ENCODE data around the gene MYL2. TPM values are rescaled to one million over a fixed set of nuclear protein-coding genes. Genes with fewer than 3 reads are reported as not detected.
"Not testable (repeated sequence)": the region's sequence is repeated elsewhere in the genome, so short reads cannot be mapped to it uniquely, and the experiment has no call there.

MYL2 gene
- polyA plus RNA-seq, 1 donor (not counting 4 experiments of a cell fraction or from before 2014, with no cell fraction given): 0.08 TPM

DNA sequence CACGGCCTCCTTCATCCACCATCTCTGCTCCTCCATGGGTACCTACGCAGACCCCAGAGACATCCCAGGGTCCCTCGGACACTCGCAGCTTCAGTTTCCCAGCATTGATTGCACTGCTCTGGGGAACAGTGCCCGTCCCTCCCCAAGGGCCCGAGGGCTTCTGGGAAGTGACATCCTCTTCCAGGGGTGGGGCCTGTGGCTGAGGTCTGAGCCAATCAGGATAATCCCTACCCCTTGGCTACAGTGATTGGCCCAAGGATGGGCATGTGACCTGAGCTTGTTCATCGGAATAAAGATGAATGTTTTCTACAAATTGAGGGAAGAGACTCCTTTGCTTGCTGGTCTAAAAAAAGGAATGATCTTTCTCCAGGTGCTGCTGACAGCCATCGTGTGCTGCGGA lies 37.3 kb upstream of the MYL2 start:
- DNase-seq (ENCODE audit: low read depth, low spot score): no peak
- no peaks in the 10 kb centered on the region for H3K9me3 ChIP-seq (ENCODE audit: control insufficient read depth, low read depth, low read length)
- dilution Hi-C loops (cut with MboI; ENCODE audit: extremely low pct_ligation_motif_present, low sequenced_read_pairs): no loop called here
- H3K4me1 ChIP-seq (ENCODE audit: control insufficient read depth, extremely low read depth, insufficient read depth, low read length): no peaks in the 10 kb centered on the region
- no peak overlapping the region for H3K4me3 ChIP-seq (ENCODE audit: control insufficient read depth in 2 of 3, extremely low read depth in 1 of 3, insufficient read depth in 2 of 3, low read depth in 1 of 3, low read length in 3 of 3)
- H4K20me1 ChIP-seq (ENCODE audit: control insufficient read depth, extremely low read depth, insufficient read depth, low read length): no peaks in the 10 kb centered on the region
- TF ChIP-seq, protein P1, sequence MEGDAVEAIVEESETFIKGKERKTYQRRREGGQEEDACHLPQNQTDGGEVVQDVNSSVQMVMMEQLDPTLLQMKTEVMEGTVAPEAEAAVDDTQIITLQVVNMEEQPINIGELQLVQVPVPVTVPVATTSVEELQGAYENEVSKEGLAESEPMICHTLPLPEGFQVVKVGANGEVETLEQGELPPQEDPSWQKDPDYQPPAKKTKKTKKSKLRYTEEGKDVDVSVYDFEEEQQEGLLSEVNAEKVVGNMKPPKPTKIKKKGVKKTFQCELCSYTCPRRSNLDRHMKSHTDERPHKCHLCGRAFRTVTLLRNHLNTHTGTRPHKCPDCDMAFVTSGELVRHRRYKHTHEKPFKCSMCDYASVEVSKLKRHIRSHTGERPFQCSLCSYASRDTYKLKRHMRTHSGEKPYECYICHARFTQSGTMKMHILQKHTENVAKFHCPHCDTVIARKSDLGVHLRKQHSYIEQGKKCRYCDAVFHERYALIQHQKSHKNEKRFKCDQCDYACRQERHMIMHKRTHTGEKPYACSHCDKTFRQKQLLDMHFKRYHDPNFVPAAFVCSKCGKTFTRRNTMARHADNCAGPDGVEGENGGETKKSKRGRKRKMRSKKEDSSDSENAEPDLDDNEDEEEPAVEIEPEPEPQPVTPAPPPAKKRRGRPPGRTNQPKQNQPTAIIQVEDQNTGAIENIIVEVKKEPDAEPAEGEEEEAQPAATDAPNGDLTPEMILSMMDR (optimal IDR thresholded peaks at IDR 0.05 in 1 of 3, IDR thresholded peaks at IDR 0.05 in 1 of 3, conservative IDR thresholded peaks at IDR 0.05 in 1 of 3; ENCODE audit: extremely low read depth in 1 of 3, insufficient read depth in 2 of 3, low read length in 3 of 3): no peak
- TF ChIP-seq EZH2 (IDR thresholded peaks at IDR 0.05; ENCODE audit: low read length): no peak
- no peaks in the 10 kb centered on the region for H3K27me3 ChIP-seq (ENCODE audit: control insufficient read depth, extremely low read depth, insufficient read depth, low read length)
- no peaks in the 10 kb centered on the region for H3K36me3 ChIP-seq (ENCODE audit: control insufficient read depth in 2 of 2, extremely low read depth in 1 of 2, insufficient read depth in 2 of 2, low read length in 2 of 2)
- no peaks in the 10 kb centered on the region for H3K9me1 ChIP-seq (ENCODE audit: control insufficient read depth, extremely low read depth, insufficient read depth, low read length)
- no peak for FAIRE-seq
- no peak overlapping the region for H3K4me2 ChIP-seq (ENCODE audit: control insufficient read depth, extremely low read depth, insufficient read depth, low read depth, low read length)
- no peak overlapping the region for H3K27ac ChIP-seq (ENCODE audit: control insufficient read depth, insufficient read depth, low read length)
- no peaks in the 10 kb centered on the region for H3K79me2 ChIP-seq (ENCODE audit: control insufficient read depth, insufficient read depth, low read length)
- no peak overlapping the region for H3K9ac ChIP-seq (ENCODE audit: control insufficient read depth, extremely low read depth, insufficient read depth, low read length)
- H2AFZ ChIP-seq (ENCODE audit: control insufficient read depth, low read length): no peak overlapping the region

DNA sequence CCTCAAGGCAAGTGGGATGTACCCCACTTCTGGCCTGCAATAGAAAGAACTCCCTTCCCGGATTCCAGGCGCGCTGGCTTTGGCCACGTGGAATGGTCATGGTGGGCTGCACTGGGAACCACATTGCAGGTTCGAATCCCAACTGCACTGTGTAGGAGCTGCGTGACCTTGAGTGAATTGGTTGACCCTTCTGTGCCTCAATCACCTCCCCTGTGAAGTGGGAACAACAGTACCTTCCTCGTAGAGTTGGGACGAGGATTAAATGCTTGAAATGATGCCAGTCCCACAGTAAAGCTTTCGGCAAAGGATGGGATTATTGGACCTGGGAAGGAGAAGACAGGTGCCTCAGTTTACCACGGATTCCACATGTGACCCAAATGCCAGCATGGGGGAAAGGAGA lies 36.8 kb upstream of the MYL2 start:
- H2AFZ ChIP-seq (ENCODE audit: control insufficient read depth, low read length): no peak overlapping the region
- H3K4me2 ChIP-seq (ENCODE audit: control insufficient read depth, extremely low read depth, insufficient read depth, low read depth, low read length): no peak overlapping the region
- no peaks in the 10 kb centered on the region for H3K36me3 ChIP-seq (ENCODE audit: control insufficient read depth in 2 of 2, extremely low read depth in 1 of 2, insufficient read depth in 2 of 2, low read length in 2 of 2)
- no peak for DNase-seq (ENCODE audit: low read depth, low spot score)
- no peaks in the 10 kb centered on the region for H3K27me3 ChIP-seq (ENCODE audit: control insufficient read depth, extremely low read depth, insufficient read depth, low read length)
- no peak overlapping the region for H3K27ac ChIP-seq (ENCODE audit: control insufficient read depth, insufficient read depth, low read length)
- H3K4me1 ChIP-seq (ENCODE audit: control insufficient read depth, extremely low read depth, insufficient read depth, low read length): no peaks in the 10 kb centered on the region
- no peak overlapping the region for H3K4me3 ChIP-seq (ENCODE audit: control insufficient read depth in 2 of 3, extremely low read depth in 1 of 3, insufficient read depth in 2 of 3, low read depth in 1 of 3, low read length in 3 of 3)
- no peak overlapping the region for H3K9ac ChIP-seq (ENCODE audit: control insufficient read depth, extremely low read depth, insufficient read depth, low read length)
- no peaks in the 10 kb centered on the region for H3K79me2 ChIP-seq (ENCODE audit: control insufficient read depth, insufficient read depth, low read length)
- no peaks in the 10 kb centered on the region for H4K20me1 ChIP-seq (ENCODE audit: control insufficient read depth, extremely low read depth, insufficient read depth, low read length)
- H3K9me3 ChIP-seq (ENCODE audit: control insufficient read depth, low read depth, low read length): no peaks in the 10 kb centered on the region
- dilution Hi-C loops (cut with MboI; ENCODE audit: extremely low pct_ligation_motif_present, low sequenced_read_pairs): no loop called here
- H3K9me1 ChIP-seq (ENCODE audit: control insufficient read depth, extremely low read depth, insufficient read depth, low read length): no peaks in the 10 kb centered on the region
- FAIRE-seq: no peak
- TF ChIP-seq, protein P1 (optimal IDR thresholded peaks at IDR 0.05 in 1 of 3, IDR thresholded peaks at IDR 0.05 in 1 of 3, conservative IDR thresholded peaks at IDR 0.05 in 1 of 3; ENCODE audit: extremely low read depth in 1 of 3, insufficient read depth in 2 of 3, low read length in 3 of 3): no peak
- TF ChIP-seq EZH2 (IDR thresholded peaks at IDR 0.05; ENCODE audit: low read length): no peak

GRCh38 chr12:110950867-110951266 lies 30.5 kb upstream of the MYL2 start:
- H3K4me1 ChIP-seq (ENCODE audit: control insufficient read depth, extremely low read depth, insufficient read depth, low read length); H3K9me3 ChIP-seq (ENCODE audit: control insufficient read depth, low read depth, low read length); H3K79me2 ChIP-seq (ENCODE audit: control insufficient read depth, insufficient read depth, low read length); H3K4me3 ChIP-seq (ENCODE audit: control insufficient read depth in 2 of 3, extremely low read depth in 1 of 3, insufficient read depth in 2 of 3, low read depth in 1 of 3, low read length in 3 of 3); H4K20me1 ChIP-seq (ENCODE audit: control insufficient read depth, extremely low read depth, insufficient read depth, low read length); DNase-seq (ENCODE audit: low read depth, low spot score); H3K36me3 ChIP-seq (ENCODE audit: control insufficient read depth in 2 of 2, extremely low read depth in 1 of 2, insufficient read depth in 2 of 2, low read length in 2 of 2); H3K9me1 ChIP-seq (ENCODE audit: control insufficient read depth, extremely low read depth, insufficient read depth, low read length); FAIRE-seq; H3K27me3 ChIP-seq (ENCODE audit: control insufficient read depth, extremely low read depth, insufficient read depth, low read length); H3K9ac ChIP-seq (ENCODE audit: control insufficient read depth, extremely low read depth, insufficient read depth, low read length); H3K4me2 ChIP-seq (ENCODE audit: control insufficient read depth, extremely low read depth, insufficient read depth, low read depth, low read length); H2AFZ ChIP-seq (ENCODE audit: control insufficient read depth, low read length); H3K27ac ChIP-seq (ENCODE audit: control insufficient read depth, insufficient read depth, low read length); dilution Hi-C loops (cut with MboI; ENCODE audit: extremely low pct_ligation_motif_present, low sequenced_read_pairs): not testable (repeated sequence)

- H3K36me3 ChIP-seq (ENCODE audit: control insufficient read depth in 2 of 2, extremely low read depth in 1 of 2, insufficient read depth in 2 of 2, low read length in 2 of 2); H4K20me1 ChIP-seq (ENCODE audit: control insufficient read depth, extremely low read depth, insufficient read depth, low read length); H3K9me1 ChIP-seq (ENCODE audit: control insufficient read depth, extremely low read depth, insufficient read depth, low read length); dilution Hi-C loops (cut with MboI; ENCODE audit: extremely low pct_ligation_motif_present, low sequenced_read_pairs); H2AFZ ChIP-seq (ENCODE audit: control insufficient read depth, low read length); H3K27me3 ChIP-seq (ENCODE audit: control insufficient read depth, extremely low read depth, insufficient read depth, low read length); H3K4me2 ChIP-seq (ENCODE audit: control insufficient read depth, extremely low read depth, insufficient read depth, low read depth, low read length); FAIRE-seq; H3K79me2 ChIP-seq (ENCODE audit: control insufficient read depth, insufficient read depth, low read length); H3K4me1 ChIP-seq (ENCODE audit: control insufficient read depth, extremely low read depth, insufficient read depth, low read length); H3K27ac ChIP-seq (ENCODE audit: control insufficient read depth, insufficient read depth, low read length); DNase-seq (ENCODE audit: low read depth, low spot score); H3K4me3 ChIP-seq (ENCODE audit: control insufficient read depth in 2 of 3, extremely low read depth in 1 of 3, insufficient read depth in 2 of 3, low read depth in 1 of 3, low read length in 3 of 3); H3K9me3 ChIP-seq (ENCODE audit: control insufficient read depth, low read depth, low read length); H3K9ac ChIP-seq (ENCODE audit: control insufficient read depth, extremely low read depth, insufficient read depth, low read length): not testable (repeated sequence)
Observed at GRCh38 chr12:110950466-110950865, 30.1 kb upstream of the MYL2 start.
